NCI-H1048 (cell line): ENCODE data around the gene PLEKHA6.
"Not testable (repeated sequence)": the region's sequence is repeated elsewhere in the genome, so short reads cannot be mapped to it uniquely, and the experiment has no call there.

ENCODE experiments used
- DNase-seq: peaks from one replicate; lab custom pipeline; 2025; lab: John Stamatoyannopoulos, UW

Gene PLEKHA6

DNA sequence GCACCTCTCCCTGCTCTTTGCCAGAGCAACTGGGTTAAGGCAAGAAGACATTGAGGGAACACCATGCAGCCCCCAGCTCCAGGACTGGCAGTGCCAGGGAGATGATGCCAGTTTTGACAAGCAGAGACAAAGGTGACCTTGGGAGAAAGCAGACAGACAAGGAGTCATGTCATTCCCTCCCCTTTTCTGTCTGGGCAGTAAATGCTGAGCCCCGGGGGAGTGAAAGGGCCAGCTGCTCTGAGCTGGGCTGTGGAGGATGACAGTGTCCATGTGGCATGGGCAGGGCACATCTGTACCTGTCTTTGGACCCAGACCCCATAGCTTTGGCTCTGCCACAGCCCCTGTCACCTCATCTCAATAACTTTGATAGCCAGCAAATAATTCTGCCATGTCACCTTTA lies 24.2 kb downstream of the PLEKHA6 start:
- DNase-seq = no peak

DNA sequence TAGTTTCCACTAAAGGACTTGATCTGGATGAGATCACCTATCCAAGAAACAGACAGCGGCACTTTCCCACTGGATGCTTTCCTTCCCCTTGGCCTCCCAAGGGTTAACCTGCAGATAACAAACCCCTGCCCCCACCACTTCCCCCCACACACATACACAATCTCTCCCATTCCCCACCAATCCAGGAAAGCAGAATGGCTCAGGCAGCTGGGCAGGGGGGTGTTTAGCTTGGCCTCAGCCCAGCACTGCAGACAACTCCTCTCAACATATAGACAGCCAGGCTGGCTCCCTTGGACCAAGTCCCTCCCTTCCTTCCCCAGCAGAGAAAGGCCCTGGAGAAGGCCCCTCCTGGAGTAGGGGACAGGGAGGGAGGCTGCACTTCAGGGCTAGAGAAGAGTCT lies 24.6 kb downstream of the PLEKHA6 start:
- DNase-seq = no peak

DNA sequence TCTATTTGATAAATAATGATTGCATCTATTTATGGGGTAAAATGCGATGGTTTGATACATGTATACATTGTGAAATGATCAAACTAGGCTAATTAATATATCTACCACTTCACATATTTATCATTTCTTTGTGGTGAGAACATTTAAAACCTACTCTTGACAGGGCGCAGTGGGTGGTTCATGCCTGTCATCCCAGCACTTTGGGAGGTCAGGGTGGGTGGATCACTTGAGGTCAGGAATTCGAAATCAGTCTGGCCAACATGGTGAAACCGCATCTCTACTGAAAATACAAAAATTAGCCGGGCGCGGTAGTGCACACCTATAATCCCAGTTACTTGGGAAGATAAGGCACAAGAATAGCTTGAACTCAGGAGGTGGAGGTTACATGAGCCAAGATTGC lies 25.3 kb downstream of the PLEKHA6 start:
- no peak for DNase-seq

DNA sequence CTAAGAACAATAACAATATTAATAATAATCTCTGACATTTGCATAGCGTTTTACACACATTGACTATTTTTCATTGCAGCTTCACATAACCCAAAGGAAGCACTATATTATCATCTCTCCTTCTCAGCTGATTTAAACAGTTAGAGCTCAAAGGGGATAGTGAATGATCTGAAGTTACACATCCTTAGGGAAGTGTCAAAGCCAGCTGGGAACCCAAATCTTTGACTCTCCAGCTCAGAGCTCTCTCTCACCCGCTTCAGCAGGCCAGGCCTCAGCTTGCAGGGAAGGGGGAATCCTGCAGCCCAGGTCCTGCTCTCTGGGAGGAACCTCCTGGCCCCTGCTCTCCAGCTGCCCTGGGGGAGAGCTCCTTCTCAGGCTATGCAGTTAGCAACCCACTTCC lies 26.3 kb downstream of the PLEKHA6 start:
- DNase-seq = no peak

DNA sequence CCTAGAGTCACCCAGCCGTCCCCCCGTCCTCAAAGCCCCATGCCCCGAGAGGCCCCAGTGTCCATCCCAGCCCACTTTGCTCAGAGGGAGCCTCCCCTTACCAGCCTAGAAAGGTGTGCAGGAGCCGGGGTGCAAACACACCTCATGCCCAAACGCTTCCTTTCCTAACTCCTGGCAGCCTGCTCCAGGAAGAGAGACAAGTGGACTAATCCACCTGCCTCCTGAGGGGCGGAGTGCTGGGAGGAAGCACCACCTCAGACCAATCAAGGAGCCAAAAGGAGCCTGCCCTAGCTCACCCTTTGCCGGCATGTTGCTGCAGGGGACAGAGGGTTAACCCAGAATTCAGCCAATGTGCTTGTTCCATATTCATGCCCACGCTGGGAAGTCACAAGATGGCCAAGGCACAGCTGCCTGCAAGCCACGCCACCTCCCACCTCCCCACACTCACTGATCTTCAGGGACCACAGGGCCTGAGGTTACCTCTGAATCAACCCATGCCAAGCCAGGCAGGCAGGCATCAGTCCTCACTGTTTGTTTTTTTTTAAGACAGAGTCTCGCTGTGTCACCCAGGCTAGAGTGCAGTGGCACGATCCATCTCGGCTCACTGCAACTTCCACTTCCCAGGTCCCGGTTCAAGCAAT lies 27.8 kb downstream of the PLEKHA6 start:
- DNase-seq = no peak

DNA sequence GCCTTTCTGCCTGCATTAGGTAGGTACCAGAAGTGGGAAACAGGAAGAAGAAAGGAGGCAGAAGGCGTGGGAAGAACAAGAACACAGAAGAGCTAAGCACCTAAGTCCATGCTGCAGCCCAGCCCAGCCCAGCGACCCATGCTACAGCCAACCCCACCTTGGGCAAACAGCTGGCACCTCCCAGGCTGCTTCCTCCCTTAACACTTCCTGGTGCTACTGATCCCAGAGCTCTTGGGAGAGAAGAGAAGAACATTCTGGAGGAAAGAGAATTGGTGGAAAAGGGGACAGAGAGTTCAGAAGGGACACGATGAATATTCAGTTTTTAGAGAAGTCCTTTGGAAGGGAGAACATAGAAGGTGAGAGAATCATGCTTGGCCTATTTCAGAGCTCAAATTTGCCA lies 28.5 kb downstream of the PLEKHA6 start:
- DNase-seq = no peak

DNA sequence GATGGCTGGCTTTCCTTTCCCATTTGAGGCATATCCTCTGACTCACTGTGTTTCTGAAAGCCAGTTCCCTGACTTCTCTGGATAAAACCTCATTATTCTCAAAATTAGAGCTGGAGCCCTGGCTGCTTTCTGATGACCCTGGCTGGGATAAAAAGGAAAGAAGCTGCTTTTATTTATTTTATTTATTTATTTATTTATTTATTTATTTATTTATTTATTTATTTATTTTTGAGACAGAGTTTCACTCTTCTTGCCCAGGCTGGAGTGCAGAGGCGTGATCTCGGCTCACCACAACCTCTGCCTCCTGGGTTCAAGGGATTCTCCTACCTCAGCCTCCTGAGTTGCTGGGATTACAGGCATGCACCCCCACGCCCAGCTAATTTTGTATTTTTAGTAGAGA lies 31.9 kb downstream of the PLEKHA6 start:
- not testable (repeated sequence) for DNase-seq

DNA sequence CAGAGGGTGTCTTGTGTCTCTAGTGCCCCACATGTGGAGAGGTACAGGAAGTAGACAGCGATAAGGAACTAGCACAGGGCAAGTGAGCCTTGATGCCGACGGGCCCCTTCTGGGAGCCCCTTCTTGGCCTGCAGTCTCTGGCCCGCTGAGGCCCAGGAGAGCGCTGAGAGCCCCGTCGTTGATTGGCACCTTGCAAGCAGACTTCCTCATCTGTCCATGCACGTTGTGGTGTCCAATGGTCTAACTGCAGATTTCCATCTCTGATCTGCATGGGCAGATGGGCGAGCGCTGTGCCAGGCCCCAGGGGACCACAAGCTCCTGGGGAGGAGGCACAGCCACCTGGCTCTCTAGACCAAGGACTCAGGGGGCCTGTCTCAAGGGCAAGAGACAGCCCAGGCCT lies 32.4 kb downstream of the PLEKHA6 start:
- no peak for DNase-seq

DNA sequence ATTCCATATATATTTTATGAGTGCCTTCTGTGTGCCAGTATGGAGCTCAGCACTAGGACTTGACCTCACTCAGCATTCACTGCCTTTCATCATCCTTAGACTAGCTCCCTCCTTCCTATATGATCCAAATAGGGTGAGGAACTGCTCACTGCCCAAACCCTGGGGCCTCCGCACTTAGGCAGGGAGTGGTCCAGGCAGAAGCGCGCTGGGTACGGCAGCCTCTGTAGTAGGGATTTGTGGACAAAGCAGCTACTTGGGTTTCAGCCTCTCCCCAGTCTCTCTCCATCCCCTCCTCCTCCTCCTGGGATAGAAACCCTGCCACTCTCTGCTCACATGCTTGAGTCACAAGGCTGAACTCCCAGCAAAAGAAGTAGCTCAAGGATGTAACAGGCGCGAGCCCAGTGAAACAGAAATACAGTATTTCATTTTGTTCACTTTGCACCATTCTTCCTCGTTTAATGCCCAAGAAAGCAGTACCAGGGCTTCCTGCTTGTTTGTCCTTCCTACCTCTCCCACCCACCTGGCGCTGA lies 32.9 kb downstream of the PLEKHA6 start:
- no peak for DNase-seq

DNA sequence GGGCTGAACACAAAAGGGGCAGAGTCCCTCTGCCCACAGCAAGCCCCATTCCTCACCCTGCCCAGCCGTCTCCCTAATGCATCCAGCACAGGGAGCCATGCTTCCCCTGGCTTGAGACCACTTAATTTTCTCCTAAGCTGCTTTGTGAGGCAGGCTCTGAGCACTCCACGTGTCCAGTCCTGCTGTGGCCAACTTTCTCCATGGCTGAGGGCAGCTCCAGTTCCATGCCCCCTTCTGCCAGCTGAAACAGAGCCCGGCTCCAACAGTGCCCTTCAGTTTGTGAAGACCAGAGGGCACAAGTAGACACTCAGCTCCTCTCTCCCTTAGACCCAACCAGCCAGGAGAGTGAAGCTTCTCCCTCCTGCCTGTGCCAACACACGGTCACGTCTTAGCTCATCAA lies 33.8 kb downstream of the PLEKHA6 start:
- no peak for DNase-seq

DNA sequence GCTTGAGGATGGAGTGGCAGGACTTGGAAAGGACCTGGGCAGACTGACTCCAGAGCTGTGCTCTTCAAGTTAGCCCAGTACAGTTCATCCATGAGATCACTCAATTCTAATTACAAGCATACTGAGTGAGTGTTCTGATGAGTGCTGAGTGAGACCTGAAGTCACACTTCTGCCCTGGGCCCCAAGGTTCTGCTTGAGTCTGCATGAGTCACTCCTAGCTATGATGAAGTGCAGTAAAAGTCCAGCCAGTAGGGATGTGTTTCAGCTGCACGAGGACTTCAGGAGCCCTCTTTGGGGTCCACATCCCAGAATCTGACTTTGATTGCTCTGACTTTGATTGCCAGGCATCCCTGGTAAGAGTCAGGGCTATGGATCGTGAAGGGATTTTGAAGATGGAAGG lies 35.8 kb downstream of the PLEKHA6 start:
- no peak for DNase-seq

DNA sequence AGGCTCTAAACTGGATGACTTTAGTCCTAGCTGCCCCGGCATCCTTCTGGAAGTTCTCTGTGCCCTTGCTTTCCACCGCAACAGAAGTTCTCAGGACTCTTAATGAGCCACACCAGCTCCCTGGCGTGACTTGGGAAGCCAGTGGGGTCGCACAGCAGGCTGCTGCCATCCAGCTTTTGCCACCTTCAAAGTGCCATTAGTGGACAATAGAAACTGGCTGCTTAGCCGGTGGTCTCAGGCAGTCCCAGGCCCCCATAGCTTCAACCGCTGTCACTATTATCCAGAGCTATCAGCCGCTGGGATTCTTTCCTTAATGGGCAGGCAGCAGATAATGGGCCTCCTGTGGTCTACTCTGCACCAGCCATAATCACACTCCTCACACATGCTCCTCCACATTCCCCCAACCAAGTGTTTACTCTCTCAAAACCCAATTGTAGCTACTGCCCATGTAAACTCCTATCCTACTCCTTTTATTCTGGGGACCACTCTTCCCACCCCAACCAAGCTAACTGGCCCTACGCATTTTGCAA lies 37.3 kb downstream of the PLEKHA6 start:
- no peak for DNase-seq

DNA sequence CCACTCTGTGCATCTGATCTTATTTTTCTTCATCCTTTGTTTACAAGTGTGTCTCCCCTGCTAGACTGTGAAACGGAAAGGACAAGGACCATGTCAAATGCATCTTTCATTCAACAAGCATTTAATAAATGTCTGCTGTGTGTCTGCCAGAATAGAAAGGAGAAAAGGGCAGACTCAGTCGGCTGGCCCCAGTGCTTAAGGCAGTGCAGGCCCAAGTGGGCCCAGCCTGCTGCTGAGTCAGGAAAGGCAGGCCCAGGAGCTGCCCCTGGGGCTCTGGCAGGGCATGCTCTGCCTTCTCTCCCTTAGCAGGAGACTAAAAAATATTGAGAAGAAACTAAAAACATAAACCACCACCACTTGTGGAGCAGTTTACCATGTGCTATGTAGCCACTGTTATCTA lies 38.1 kb downstream of the PLEKHA6 start:
- DNase-seq = no peak

DNA sequence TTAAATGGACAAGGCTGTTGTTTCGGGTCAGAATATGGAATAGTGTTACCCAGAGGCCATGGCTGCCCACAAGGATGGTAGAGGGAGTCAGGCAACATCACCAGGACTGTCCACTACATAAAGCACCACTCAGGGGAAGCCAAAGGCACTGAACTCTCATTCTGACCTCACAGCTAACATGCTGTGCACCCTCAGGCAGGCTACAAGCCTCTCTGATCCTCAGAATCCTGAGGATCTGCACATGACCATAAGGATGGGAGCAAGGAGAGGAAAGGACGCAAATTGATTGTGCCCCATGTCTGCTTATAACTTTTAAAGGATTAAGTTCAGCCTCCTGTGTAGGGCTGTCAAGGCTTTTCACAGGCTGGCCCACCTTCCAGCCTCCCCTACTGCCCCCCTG lies 38.7 kb downstream of the PLEKHA6 start:
- DNase-seq = no peak

DNA sequence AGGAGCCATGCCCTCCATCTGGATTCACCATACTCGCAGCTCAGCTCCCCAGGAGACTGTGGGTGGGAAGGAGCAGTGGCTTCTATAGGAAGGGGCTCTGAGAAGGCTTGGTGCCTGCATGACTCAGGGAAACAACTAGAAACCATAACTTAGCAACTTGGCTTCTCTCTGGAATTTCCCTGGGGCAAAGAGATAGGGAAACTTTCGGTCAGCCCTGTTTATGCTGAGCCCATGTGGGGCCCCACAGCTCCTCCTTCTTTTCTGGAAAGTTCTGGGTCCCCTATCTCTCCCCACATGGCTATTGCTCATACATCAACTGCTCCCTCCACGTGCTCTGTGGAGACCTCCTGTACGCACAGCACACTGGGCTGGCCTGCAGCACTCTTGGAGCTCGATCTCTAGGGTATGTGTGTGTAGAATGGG lies 39.3 kb downstream of the PLEKHA6 start:
- DNase-seq = no peak

DNA sequence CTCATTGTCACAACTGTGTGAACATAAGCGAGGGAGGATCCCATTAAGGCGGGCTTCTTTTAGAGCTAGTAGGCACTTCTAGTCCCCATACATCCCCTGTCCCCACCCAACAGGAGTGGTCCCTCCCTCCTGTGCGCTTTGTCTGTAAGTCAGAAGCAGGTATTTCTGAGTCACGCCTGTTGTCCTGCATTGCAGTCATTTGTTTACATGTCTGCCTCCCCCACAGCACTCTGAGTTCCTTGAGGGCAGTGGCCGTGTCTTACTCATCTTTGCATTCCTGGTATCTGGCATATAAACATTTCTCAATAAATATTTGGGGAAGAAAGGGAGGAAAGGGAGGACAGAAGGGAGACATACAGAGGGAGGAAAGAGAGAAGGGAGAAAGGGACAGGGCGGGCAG lies 40.3 kb downstream of the PLEKHA6 start:
- no peak for DNase-seq

DNA sequence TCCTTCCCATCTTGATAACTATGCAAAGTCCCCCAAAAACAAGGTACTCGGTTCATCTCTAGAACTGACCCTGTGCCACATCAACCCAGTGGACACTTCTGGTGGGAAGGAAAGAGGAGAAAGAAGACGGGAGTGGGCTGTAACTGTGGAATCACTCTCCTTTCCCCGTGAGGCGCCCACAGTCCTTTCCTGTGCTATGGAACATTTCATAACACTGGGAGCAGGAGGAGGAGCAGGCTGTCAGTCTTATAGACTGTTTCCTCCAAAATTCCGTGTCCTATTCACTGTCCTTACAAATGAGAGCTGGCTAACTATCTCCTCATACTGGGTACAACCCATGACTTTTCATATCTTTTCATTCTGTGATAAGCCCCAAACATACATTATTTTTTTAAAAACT lies 40.7 kb downstream of the PLEKHA6 start:
- no peak for DNase-seq

DNA sequence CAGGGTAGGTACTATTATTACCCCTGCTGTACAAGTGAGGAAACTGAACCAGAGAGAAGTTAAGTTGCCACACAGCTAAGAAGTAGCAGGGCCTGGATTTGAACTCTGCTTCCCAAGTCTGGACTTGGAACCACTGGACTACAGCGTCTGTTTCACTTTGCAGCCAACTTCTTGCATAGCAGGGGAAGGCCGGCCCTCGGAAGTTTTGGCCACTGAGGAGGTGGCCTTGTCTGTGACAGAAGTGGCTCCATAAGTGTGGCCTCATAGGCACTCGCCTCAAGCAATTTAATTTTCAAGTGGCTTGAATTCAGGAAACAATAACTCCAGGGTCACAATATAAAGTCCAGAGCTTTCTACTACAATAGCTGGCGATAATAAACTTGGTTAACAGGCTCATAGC lies 41.4 kb downstream of the PLEKHA6 start:
- DNase-seq = no peak

DNA sequence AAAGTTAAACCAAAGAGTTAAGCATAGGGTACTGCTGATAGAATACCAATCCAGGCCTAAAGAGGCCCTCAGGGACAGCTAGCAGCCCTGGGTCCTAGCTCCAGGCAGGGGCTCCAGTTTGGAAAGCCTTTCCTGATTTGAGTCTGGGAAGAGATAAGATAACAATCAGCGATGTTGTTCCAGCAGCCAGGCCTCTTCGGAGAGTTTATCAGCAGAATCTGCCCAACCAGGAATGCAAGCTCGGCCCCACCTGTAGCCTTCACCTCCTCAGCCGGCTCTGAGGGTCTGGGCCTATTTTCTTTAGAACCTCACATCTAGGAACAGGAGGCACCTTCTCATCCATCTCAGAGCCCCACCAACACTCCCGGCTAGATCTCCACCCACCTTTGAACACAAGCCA lies 42.6 kb downstream of the PLEKHA6 start:
- no peak for DNase-seq

DNA sequence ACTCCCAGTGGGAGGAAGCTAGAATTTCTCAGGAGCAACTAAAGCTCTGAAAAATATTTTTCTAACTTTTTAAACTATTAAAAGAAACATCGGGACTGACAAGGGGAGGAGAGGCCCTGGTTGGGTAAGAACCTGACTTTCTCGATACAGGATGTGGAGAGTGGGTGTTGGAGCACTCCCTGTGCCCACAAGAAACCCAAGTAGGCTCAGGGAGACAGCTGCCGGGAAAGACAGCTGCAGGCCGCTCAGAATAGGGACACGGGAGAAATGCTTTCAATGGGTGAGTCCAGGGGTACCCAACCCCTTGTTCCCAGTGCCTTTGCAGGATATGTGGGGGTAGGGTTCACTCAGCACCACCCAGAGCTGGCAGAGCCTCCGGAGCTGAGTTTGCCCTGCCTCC lies 43.6 kb downstream of the PLEKHA6 start:
- no peak for DNase-seq

DNA sequence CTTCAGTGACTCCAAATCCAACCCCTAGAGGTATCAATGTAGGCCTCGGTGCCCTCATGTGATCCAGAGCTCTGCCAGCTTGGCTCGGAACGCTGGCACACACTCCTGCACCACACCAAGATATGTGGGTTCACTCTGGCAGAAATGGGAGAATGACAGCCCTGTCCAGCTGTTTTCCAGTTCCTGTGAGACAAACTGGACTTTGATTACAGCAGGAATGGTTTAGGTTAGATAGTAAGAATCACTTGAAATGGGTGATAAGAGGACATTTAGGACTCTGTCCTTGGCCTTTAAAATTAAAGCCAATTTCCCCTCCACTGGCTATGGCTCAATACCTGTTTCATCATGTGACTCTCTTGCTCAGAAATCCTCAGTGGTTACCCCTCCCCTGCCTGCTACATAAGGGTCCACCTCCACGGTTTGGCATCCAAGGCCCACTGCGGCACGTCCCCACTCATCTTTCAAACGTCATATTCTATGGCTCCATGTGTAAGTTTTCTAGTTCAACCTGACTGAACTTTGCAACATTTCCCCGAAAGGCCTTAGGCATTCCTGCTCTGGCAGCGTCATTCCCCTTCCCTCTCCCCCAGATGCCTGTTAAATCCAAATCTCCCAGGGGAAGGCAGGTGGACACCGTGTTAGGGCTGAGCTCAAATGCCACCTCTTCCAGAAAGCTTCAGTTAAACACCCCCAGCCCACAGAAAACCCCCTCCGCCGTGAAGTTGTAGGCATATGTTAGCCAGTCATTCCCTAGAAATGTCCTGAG lies 44.7 kb downstream of the PLEKHA6 start:
- no peak for DNase-seq

DNA sequence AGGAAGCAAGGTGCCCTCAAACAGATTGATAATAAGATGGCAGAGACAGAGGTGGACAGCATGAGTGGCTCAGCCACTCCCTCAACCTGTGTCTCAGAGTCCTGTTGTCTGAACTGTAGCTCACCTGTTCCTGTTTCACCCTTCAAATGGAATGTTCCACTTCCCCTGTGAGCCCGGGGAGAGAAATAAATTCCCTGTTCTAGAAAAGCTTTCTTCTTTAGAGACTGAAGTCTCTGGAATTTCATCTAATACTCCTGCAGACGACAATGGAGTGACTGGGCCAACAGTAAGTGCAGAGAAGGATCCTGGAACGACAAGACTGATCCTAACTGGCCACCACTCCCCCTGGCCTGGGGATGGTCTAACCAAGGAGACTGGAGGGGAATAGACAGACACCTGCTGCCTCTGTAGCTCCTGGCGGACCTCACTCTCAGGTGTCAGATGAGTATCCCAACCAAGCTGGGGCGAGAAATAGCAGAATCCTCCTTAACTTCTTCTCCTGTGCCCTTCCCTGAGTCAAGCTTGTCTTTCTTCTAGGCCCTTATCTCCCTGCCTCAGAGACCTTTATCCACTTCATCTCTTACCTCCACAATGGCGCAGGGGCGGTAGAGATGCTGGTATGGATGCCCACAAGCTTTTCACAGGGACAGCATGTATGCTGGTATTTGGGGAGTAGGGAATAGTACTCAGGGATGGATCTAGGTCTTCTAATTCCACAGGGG lies 45.4 kb downstream of the PLEKHA6 start:
- no peak for DNase-seq

DNA sequence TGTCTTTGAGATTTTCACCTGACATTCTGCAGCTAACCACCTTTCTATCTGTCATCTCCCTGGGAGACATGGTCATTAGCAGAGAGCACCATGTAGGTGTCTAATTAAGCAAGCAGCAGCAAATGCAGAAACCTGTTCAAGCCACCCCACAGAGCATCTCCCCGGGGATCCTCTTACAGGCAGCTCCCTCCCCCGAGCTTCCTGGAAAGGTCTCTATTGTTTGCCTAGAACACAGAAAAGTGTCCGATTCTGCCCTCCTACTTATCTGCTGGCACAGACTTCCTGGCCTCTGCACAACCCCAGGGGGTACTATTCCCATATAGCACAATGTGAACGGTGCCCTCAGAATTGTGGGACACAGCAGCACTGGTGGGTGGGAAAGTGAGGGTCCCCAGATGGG lies 46.1 kb downstream of the PLEKHA6 start:
- DNase-seq = no peak
